Prostate gland (tissue), 2 donors: ENCODE results near the gene ARPP21. TPM values are rescaled to one million over a fixed set of nuclear protein-coding genes. Genes with fewer than 3 reads are reported as not detected.

ENCODE experiments used
- DNase-seq: peaks from one replicate; pipeline ENCODE4 v3.0.0-alpha.2; 2019; ENCODE audit warnings: low spot score
- H3K27ac ChIP-seq, 2 donors: fragments of 200-600 bp; sonication (generic); 2 replicates each; pipeline ENCODE4 v1.5.1; 2017 to 2019
- H3K27me3 ChIP-seq: fragments of 200-600 bp; sonication (generic); replicated peaks from 2 replicates; pipeline ENCODE4 v1.5.1; 2019; ENCODE audit not compliant: insufficient read depth
- H3K36me3 ChIP-seq, 2 donors: fragments of 200-600 bp; sonication (generic); 1 replicate in 1 of 2; 2 replicates in 1 of 2; pipeline versions ENCODE4 v1.5.1 to v1.8.1; 2017 to 2019
- H3K4me1 ChIP-seq: fragments of 200-600 bp; sonication (generic); replicated peaks from 2 replicates; pipeline ENCODE4 v1.5.1; 2019
- H3K4me3 ChIP-seq, 2 donors: fragments of 200-600 bp; sonication (generic); 2 replicates each; pipeline ENCODE4 v1.5.1; 2017 to 2019
- H3K9me3 ChIP-seq: fragments of 200-600 bp; sonication (generic); 2 replicates; pipeline ENCODE4 v1.5.1; 2017
- CTCF ChIP-seq, 4 experiments: fragments of 200-600 bp in 2 of 4; fragments of 450-650 bp in 2 of 4; sonication (generic) in 2 of 4; IDR thresholded peaks; 1 replicate in 3 of 4; 2 replicates in 1 of 4; pipeline ENCODE4 v1.5.1; 2016 to 2019; ENCODE audit warnings: antibody characterized with exemption in 4 of 4, mild to moderate bottlenecking in 2 of 4, moderate library complexity in 2 of 4
- POLR2A ChIP-seq: fragments of 450-650 bp; IDR thresholded peaks from one replicate; pipeline ENCODE4 v1.6.1; 2016; ENCODE audit warnings: antibody characterized with exemption, mild to moderate bottlenecking
- POLR2AphosphoS5 ChIP-seq: sonication (generic); formaldehyde crosslinking; IDR thresholded peaks from one replicate; pipeline ENCODE4 v1.6.1; 2017; ENCODE audit warnings: antibody characterized with exemption
- WGBS: methylation state at CpG from one replicate; pipeline ENCODE4 v1.1.5; 2018; 5-methylcytosine and 5-hydroxymethylcytosine counted together
- intact Hi-C: fragments of 100-400 bp; cut with DNase I; formaldehyde crosslinking; loops from one replicate; pipeline ENCODE4 v1.14.2; 2022
- total RNA-seq, 2 donors: library from RNA; depleted of rRNA; stranded (reverse); fragments of >200 nt; gene quantifications; one replicate each; pipeline ENCODE4 v1.1.0, GENCODE V29; 2016

Gene ARPP21
- total RNA-seq, 2 donors from 2014 or later = 8.1 TPM; not detected in 1

DNA sequence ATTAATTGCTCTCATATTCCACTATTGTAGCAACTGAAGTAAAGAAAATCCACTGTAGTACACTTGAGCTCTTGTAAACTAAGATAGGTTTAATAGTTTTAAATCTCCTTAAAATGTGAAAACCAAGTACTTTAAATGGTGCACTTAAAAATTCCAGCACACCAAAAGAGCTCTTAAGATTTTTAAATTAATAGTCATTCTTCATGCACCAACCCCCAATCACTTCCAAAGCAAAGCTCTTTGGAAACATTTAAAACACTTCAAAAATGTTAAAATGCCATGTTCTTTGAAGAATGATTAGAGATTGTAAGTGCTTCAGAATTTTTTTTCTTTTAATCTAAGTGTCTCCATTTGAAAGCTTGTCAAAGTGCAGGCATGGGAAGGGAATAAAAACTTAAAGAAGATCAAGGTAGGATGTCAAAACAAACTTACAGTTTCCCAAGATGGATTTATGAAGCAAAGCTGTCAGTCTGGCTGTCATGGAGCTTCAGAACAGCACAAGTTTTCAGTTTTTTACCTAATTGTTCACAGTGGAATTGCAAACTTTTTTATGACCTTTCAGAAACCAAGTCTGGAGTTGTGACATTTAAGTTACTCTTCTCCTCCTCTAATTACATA is 84.3 kb downstream of the ARPP21 start:
- H3K4me1 ChIP-seq = no peaks in the 10 kb centered on the region
- intact Hi-C loops = no loop called here
- H3K27me3 ChIP-seq = no peaks in the 10 kb centered on the region
- no peak for DNase-seq
- no peaks in the 10 kb centered on the region for H3K9me3 ChIP-seq
- H3K4me3 ChIP-seq = no peak overlapping the region
- no peaks in the 10 kb centered on the region for H3K36me3 ChIP-seq
- H3K27ac ChIP-seq = no peak overlapping the region
- no peak for TF ChIP-seq POLR2A
- no peak for TF ChIP-seq POLR2AphosphoS5
- TF ChIP-seq CTCF (IDR thresholded peaks at IDR 0.05) = no peak

DNA sequence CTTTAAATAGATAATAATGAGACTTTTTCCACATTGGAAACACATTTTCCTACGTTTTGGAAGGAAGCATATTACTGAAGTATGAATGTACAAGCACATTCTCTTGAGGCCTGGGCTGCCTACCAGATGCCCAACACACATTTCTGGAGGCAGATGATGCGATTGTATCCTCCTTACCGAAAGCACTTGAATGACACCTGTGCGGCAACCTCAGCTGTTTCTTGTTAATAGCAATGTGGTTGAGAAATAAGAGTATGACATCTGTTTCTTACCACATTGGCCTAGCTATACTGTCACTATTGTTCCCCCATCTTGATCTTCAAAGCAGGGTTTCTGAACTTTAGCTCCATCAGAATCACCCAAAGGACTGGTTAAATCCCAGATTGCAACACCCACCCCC is 84.8 kb downstream of the ARPP21 start:
- H3K27ac ChIP-seq = no peak overlapping the region
- no peak for DNase-seq
- TF ChIP-seq POLR2AphosphoS5 = no peak
- no peak for TF ChIP-seq CTCF (IDR thresholded peaks at IDR 0.05)
- no peaks in the 10 kb centered on the region for H3K9me3 ChIP-seq
- no peaks in the 10 kb centered on the region for H3K36me3 ChIP-seq
- H3K27me3 ChIP-seq = no peaks in the 10 kb centered on the region
- no peaks in the 10 kb centered on the region for H3K4me1 ChIP-seq
- H3K4me3 ChIP-seq = no peak overlapping the region
- WGBS = 79% methylated on average over 4 of the region's 4 CpGs
- intact Hi-C loops = no loop called here

- no peaks in the 10 kb centered on the region for H3K4me1 ChIP-seq
- DNase-seq = no peak
- H3K4me3 ChIP-seq = no peak overlapping the region
- H3K27ac ChIP-seq = no peak overlapping the region
- TF ChIP-seq POLR2AphosphoS5 = no peak
- no peak for TF ChIP-seq CTCF (IDR thresholded peaks at IDR 0.05)
- TF ChIP-seq POLR2A = no peak
- no peaks in the 10 kb centered on the region for H3K27me3 ChIP-seq
- no peaks in the 10 kb centered on the region for H3K9me3 ChIP-seq
- intact Hi-C loops = no loop called here
- H3K36me3 ChIP-seq = no peaks in the 10 kb centered on the region
- WGBS = 65% methylated on average over 3 of the region's 3 CpGs
Observed at GRCh38 chr3:35727179-35727578, 87.9 kb downstream of the ARPP21 start.

DNA sequence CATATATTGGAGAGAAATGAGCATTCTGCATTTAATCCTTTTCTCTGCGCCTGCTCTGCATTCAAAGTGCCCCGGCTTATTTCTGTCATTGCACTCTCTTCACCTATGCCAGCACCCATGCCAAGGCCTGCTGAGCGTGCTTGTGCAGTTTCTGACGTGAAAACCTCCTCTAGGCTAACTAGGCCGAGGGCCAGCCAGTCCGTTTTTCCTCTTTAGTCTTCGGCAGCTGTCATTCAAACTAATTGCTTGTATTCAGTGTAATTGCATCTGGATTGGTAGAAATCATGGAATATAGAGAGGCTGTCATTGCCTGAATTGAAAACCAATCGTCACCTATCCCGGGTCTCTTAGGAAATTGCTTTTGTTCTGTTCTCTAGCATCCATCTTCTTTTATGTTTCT is 94.0 kb downstream of the ARPP21 start:
- TF ChIP-seq POLR2AphosphoS5 (no peak), CTCF (IDR thresholded peaks at IDR 0.05) (no peak), POLR2A (no peak)
- Histone ChIP-seq H3K27ac (no peak overlapping the region), H3K9me3 (no peaks in the 10 kb centered on the region), H3K4me1 (no peaks in the 10 kb centered on the region), H3K4me3 (no peak overlapping the region), H3K27me3 (no peaks in the 10 kb centered on the region), H3K36me3 (no peaks in the 10 kb centered on the region)
- intact Hi-C loops = no loop called here
- DNase-seq = no peak
- whole genome bisulfite sequencing = 84% methylated on average over 9 of the region's 9 CpGs

- H3K4me1 ChIP-seq = no peaks in the 10 kb centered on the region
- no peak for DNase-seq
- TF ChIP-seq POLR2AphosphoS5 = no peak
- TF ChIP-seq POLR2A = no peak
- TF ChIP-seq CTCF (IDR thresholded peaks at IDR 0.05) = no peak
- no peak overlapping the region for H3K4me3 ChIP-seq
- no peaks in the 10 kb centered on the region for H3K9me3 ChIP-seq
- intact Hi-C loops = no loop called here
- H3K36me3 ChIP-seq = no peaks in the 10 kb centered on the region
- WGBS = 93% methylated on average over 2 of the region's 2 CpGs
- no peaks in the 10 kb centered on the region for H3K27me3 ChIP-seq
- no peak overlapping the region for H3K27ac ChIP-seq
Observed at GRCh38 chr3:35733864-35734263, 94.5 kb downstream of the ARPP21 start.
